GM19324 (cell line): ENCODE data around the gene SERGEF.

Source experiments
- ATAC-seq: cut with Tn5 transposase; IDR thresholded peaks from one replicate; pipeline ENCODE4 v1.9.1; 2021; ENCODE audit warnings: mild to moderate bottlenecking, moderate library complexity; ENCODE audit not compliant: unreplicated experiment, low FRiP score

The SERGEF gene

DNA sequence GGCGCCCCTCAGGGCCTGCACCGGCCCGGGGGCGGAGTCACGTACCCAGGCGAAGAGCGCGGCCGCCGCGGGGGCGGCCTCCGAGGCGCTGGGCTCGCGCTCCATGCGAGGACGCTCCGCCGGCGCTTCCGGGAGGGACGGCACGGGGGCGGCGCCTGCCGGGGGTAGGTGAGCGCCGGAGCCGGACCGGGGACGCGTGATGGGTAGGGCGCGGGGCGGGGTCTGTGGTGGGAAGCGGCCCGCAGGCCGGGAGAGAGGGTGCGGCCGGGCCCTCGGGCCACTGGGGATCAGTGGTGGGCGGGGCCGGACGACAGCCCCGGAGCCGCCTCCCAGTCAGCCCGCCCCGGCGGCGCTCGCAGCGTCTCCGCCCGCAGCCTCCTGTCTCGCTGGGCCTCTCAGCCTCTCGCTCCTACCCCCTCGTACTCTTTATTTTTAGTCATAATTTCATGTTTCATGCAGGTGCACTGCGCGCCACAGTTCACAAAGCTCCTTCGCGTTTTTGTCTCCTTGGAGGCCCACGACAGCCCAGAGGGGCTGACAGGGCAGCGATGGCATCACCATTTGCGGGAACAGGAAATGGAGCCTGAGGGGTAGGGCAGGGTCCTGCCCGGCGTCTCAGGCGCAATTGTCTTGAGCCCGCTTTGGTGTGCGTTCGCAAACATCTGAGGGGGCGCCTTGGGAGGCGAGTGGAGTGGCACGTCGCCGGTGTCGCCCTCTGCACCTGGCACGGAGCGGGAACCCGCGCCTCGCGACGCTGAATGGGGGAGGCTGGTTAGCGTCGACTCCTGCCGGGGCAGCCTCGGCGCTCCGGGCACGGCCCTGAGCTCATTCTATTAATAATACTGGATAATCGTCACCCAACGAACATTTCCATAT is at the start of gene SERGEF:
TSS of gene SERGEF (minus strand) at position 142 of the 876 bp plus-strand sequence. CDS start at position 105, 37 bp downstream.
- peak; percentile 97 for ATAC-seq

DNA sequence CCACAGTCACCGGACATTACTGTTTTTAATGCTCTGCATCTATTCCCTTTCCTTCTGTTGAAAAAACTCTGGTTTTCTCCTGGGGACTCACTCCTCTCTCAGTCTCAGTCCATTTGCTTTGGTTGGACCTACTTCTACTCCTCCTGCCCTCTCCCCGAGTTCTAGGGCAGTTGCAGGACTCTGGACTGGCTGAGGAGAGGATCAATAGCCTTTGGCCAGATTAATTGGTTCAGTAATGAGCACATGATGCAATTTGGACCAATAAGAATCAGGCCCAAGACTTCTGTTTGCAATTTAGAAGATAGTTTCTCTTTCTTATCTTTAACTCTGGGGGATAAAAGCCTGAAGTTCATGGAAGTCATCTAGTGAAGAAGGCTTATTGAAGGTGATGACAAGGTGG is 48.5 kb upstream of the SERGEF start:
- ATAC-seq: no peak

DNA sequence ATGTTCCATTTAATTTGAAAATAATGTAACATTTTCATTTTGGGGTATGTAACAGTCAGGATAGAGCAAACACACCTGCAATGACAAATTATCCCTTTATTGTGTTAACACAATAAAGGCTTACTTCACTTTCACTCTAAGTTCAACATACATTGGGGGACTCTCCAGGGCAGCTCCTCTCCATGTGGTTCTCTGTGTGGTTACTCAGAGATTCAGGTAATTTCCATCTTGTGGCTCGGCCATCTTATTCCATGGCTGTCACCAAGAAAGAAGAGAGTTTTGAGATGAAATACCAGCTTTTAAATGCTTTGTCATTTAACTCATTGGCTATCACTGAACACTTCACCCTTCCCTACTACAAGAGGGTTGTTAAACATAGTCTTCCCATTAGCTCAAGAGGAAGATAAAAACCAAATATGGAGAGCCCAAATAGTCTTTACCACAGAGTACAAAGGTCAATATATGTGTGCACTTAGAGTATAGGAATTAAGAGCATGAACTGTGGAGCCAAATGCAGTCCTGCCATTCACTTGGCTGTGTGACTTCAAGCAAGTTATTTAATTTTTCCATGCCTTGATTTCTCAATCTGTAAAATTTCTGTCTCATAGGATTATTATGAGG is 43.8 kb upstream of the SERGEF start:
- no peak for ATAC-seq

DNA sequence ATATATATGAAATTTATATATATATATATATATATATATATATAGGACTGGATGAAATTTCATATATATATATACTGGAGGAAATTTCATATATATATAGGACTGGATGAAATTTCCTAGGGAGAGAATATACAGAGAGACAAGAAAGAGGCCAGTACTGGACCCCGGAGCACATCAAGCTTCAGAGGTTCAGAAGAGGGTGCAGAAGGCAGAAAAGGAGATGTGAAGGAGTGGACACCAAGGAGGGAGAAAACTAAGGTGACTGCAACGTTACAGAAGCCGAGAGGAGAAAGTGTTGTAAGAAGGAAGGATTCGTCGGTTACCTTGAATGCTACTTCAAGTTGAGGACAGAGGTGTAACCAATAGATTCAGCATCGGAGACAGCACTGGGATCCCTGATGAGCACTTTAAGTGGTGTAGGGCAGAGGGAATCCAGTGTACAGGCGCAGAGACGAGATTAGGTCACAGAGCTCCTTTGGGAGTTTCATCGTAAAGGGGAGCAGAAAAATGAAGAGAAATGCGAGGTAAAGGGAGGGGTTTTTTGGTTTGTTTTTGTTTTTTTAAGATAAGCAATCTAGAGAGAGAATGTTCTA is 41.8 kb upstream of the SERGEF start:
- ATAC-seq: no peak

DNA sequence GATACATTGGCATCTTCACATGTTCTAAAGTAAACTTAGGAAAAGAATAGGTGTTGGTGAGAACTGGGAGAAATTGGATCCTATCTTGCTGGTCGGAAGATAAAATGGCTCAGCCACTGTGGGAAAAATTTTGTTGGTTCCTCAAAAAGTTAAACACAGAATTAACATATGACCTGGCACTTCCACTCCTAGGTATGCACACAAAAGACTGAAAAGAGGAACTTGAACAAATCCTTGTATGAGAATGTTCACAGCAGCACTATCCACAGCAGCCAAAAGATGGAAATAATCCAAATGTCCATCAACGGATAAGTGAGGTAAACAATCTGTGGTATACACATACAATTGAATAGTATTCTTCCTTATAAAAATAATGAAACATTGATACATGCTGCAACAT is 38.0 kb upstream of the SERGEF start:
- ATAC-seq: no peak

DNA sequence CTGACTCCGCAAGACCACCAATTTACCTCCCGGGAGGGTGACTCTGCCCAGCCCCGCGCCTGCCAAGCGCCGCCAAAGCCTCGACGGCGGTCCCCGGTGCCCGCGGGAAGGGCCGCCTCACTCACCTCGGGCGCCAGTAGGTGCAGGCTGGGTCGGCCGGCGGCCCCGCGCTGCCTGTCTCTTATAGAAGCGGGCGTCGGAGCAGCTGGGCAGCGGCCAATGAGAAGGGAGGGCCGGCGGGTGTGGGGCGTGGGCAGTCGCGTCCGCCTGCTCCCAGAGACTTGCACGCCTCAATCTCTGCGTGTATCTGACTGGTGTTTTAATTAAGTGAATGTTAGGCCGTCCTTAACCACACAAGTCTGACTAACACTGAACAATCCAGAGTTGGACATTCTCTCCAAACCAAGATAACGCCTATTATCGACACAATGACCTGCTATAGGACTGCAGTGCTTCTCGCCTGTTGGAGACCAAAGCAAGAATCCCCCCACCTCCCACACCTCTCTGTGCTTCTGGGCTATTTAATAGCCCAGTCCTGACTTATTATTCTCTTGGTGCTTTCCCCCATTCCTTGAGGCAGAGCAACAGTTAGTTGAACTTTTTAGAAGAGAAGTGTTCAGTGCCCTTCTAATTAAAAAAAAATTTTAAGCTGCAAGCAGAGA is 33.4 kb upstream of the SERGEF start, which contains the start of gene TPH1:
TSS of gene TPH1 (minus strand) at position 154 of the 662 bp plus-strand sequence. CDS start 5,507 bp downstream, outside the sequence.
- no peak for ATAC-seq

DNA sequence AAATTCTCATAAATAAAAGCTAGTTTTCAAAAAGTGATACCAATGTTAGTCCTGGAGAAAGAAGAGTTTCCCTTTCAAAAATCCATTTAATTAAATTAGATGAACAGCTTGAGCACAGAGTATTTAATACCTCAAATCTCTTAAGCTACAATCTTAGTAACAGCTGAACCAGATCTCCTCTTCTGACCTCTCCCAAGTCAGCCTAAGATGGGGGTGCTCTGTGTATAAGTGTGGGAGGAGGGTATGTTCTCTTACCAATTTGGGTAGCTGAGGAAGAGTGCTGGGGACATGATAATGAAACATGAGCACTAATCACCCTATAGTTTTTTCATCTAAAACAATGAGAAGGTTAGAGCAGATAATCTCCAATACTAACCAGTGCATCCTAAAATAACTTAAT is 23.6 kb upstream of the SERGEF start:
- no peak for ATAC-seq

DNA sequence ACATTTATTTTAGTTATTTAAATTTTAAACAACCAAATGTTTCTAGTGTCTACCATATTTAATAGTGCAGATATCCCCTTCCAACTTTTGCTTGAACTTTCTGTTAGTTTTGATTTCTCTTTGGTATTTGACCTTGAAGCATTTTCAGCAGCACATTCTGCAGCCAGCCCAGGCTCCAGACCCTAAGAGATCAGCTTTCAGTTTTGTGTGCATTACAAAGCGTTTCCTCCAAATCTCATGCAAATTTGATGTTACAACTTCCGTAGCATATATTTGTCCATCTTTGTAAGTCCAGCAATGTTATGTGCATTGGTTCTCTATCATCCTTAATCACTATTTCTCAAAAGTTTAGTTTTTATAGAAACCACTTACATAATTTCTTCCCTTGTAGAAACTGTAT is 14.6 kb upstream of the SERGEF start:
- no peak for ATAC-seq

DNA sequence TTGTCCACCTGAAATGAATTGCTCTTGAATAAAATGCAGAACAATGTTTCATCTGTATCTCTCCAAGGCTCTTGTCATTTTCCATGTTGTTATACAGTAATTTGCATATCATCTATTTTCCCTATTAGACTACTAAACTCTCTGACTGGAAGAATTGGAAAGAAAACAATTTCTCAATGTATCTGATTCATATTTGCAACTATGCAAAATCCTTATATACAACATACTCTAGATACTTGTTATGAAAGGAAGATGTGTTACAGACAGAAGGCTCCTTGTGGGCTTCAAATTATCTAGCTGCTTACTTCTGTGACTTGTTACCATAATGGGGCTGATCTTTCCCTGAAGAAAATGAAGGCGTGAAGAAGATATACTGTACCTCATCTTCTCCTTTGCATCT is 9.6 kb upstream of the SERGEF start:
- no peak for ATAC-seq

DNA sequence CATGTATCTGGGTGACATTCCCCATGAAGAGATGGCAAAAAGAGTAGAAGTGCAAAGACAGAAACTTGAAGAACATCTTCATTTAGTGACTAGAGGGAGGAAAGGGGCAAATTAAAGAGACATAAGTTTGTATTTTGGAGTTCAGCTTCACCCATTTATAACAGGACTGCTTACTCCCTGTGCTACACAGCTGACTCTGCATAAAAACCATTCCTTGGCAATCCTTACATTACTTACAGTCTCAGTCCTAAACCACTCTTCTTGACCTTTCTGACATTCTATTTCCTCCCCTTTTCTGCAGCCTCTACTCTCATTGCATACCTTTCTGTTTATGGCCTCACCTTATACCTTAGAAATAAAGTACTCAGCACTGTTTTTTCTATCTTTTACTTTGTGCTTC is 6.8 kb upstream of the SERGEF start:
- no peak for ATAC-seq

DNA sequence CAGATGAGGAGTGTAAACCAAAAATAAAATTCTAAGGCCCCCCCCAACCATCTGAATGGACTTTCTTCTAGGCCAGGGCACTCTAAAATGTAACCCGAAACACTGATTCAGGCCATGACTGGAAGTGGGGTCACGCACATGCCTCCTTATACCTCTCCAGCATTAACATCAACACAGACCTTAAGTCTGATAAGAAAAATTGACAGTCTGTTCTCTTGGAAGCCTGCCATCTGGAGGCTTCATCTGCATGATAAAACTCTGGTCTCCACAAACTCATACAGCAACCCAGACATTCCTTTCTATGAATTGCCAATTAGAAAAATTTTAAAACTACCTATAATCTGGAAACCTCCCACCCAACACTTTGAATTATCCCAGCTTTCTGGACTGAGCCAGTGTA is 3.9 kb upstream of the SERGEF start:
- ATAC-seq: no peak

DNA sequence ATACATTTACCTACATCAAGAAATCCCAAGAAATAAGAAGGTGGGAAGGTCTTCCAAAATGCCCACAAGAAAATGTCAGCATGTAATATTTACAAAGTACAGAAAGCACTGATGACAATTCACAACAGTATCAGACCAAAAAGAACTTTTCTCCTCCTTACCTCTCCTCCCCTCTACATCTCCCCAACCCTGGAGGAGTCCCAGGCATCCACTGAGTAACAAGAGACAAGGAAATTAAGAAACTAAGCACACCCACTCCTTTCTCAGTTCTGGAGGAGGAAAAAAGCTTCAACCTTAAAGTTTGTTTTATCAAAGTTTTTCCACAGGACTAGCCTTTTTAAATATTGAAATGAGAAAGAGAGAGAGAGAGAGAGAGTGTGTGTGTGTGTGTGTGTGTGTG is 2.0 kb upstream of the SERGEF start:
- ATAC-seq: no peak

DNA sequence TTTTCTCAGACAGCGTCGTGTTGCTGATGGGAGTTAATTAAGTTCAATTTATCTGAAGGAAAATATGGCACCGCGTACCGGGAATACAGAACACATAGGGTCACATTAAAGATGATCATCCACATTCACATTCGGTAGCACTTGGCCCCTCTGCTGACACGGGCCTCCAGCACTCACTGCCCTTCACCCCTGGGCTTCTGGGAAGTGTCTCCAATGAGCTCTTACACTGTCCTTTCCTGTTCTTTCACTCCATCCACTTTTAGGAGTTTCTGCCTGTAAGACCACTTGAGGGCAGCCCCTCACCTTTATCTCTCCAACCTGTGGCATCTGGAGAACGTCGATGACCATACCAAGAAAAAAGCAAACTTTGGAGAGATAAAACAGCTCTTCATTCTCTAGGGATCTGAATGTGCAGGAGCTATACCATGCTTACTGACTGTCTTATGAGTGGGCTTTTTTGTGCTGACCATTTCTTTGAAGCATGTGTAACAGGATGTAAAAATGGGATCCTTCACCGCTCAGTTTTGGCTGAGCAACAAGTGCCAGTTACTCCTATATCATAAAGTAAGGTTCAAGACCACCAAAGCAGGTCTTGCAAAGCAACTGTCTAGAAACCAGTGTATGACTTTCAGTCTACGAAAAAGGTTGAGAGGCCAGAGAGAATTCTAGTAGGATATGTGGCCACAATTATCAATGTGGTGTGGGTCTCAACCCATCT is 1.1 kb upstream of the SERGEF start:
- no peak for ATAC-seq

DNA sequence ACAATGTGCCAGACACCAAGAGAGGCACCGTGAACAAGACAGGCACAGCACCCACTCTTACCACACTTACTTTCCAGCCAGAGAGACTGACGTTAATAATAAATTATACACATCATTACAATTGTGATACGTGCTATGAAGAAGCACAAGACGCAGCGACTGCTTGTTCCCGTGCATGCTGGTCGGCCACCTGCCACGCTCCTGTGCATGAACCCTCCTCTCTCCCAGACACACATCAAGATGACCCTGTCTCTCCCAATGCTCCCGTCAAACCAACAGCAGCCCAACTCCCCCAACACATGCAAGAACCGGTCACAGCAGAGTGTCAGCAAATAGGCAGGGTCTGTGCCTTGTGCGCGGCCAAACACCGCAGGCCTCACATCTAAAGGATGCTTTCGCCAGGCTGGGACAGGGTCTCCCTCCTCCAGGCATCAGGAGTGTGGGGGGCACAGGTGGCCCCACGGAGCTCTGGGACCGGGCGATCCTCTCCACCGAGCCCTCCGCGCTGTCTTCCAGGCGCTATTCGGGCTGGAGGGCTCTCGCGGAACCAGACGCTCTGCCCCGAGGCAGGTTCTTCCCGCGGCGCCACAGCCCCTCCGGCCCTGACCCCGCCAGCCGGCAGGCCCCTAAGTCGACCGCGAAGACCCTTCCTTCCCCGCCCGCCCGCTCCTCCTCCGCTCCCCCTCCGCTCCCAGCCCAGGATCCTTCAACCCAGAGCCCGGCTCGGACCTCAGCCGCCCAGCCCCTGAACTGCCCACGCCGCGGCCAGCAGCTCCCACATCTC is 533 bp downstream of the SERGEF start:
- peak; percentile 9 for ATAC-seq

DNA sequence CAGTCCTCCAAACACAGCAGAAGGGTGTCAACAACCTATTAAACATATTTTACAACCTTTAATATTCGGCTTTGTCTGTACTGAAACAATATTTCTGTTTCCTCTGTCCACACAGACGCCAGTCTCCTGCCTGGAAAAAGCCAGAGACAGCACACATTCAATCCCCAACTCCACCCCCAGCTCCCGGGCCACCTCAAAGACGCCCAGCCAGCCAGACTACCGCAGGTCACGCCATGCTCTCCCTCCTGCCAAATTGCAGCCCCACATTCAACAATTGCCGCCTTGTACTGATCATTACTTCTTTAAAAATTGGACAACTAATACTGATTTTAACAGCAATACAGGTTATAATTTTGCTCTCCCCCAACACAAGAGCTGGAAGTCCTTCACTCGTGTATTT is 1.2 kb downstream of the SERGEF start:
- ATAC-seq: no peak

DNA sequence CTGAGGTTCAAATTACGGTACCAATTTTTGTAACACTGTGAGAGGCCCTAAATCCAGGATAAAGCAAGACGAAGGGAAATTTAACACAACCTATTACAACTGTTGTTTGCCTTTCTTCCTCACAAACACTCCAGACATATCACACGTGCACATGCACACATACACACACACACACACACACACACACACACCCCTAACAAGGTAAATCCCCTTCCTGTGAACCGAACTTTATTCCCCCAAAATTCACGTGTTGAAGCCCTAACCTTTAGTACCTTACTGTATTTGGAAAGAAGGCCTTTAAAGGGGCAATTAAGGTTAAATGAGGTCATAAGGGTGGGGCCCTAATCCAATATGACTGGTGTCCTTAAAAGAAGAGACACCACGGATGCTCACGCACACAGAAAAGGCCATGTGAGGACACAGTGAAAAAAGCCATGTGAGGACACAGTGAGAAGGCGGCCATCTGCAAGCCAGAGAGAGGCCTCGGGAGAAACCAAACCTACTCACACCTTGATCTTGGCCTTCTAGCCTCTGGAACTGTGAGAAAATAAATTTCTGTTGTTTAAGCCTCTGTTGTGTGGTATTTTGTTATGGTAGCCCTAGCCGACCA is 1.8 kb downstream of the SERGEF start:
- no peak for ATAC-seq

DNA sequence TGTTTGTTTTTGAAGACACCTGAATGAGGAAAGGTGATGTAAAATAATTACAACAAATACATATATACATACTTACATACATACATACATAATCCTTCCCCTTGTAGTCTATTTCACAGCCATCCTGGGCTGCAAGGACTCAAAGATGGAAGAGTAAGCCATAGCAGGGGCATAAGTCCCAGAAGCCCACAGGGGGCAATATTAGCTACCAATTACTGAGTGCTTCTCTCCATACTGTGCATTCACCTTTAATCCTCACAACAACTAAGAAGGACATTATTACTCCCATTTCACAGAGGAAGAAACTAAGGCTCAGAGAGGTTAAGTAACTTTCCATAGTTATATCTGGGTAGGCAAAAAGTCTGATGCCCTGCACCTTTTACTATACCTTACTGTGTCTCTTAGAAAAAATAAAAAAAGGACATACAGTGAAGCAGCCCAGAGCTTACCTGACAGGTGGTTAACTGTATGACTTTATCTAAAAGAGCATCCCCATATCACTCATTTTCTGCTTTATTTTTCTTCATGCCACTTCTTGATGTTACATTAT is 2.7 kb downstream of the SERGEF start:
- no peak for ATAC-seq

DNA sequence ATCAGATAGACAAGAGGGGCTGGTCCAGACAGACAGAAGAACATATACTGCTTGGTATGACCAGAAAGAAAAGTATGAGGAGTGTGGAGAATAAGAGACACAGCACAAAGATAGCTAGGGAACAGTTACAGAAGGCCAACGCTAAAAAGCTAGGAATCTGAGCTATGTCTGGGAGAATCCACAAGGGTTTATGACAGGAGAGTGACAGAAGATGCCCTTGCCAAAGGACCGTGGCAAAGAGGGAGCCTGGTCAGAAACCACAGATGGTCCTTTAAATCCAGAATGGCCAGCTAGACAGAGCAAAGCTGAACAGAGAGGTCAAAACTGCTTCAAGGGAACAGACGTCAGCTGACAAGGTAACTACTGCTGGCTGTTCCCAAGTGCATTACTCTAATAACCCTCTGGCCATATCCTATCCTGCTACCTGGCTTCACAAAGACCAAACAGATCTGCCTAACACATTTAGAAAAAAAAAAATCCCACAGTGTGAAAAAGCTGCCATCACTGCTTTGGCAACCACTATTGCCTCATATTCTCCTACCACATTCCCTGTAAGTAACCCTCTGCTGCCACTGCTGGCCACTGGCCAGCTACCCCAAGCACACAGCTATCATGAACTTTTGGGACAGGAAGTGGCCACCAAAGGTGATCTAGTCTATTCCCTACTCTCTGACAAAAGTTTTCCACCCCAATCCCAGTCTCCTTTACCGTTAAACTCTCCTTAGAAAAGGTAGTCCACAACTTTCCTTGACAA is 7.3 kb downstream of the SERGEF start:
- ATAC-seq: no peak
